GM13976 (cell line): ENCODE measurements around the gene YJEFN3.

ENCODE experiments used
- DNase-seq: peaks from one replicate; pipeline ENCODE4 v3.0.0; 2012; ENCODE audit warnings: low spot score
- in situ Hi-C: fragments of 300-500 bp; cut with MboI; formaldehyde crosslinking; loops from one replicate; pipeline ENCODE4 v1.12.0; 2022; ENCODE audit warnings: low sequenced_read_pairs, mixed read lengths, inconsistent platforms; ENCODE audit not compliant: unreplicated experiment
- TF ChIP-seq, protein P1 (sequence below): IDR thresholded peaks from 2 replicates; pipeline ENCODE4 v1.5.1; 2012; ENCODE audit warnings: borderline replicate concordance, mild to moderate bottlenecking; ENCODE audit not compliant: insufficient read depth; ENCODE audit errors: extremely low read depth, missing control alignments, control extremely low read depth

The YJEFN3 gene

DNA sequence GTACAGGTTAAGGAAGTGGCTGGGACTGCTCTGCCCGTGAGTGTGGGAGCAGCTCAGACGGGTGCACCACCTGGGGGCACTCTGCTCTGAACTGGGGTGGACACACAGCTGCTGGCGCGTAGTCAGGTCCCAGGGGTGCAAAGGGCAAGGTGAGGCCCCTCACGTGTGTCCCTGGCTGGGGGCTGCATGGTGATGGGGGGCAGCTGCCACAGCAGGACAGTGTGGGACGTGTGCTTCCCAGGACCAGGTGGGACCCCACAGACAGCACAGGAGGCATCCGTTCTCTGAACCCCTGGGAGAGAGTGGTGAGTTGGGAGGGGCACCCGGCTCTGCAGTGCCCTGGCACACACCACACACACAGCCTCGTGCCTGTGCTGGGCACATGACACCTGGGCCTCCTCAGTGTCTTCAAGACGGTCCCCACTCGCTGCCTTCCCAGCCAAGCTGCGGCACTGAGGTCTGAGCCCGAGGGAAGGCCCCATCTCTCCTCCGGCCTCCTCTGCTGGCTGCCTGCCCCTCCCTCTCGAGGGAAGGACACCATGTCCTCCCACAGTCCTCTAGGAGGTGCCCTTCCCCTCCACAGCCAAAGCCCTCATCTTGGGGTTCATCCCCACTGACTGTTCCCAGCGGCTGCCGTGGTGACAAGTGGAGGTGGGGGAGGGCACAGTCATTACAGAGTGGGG lies 34.1 kb downstream of the YJEFN3 start:
- in situ Hi-C loops: no loop called here
- no peak for DNase-seq
- TF ChIP-seq, protein P1, sequence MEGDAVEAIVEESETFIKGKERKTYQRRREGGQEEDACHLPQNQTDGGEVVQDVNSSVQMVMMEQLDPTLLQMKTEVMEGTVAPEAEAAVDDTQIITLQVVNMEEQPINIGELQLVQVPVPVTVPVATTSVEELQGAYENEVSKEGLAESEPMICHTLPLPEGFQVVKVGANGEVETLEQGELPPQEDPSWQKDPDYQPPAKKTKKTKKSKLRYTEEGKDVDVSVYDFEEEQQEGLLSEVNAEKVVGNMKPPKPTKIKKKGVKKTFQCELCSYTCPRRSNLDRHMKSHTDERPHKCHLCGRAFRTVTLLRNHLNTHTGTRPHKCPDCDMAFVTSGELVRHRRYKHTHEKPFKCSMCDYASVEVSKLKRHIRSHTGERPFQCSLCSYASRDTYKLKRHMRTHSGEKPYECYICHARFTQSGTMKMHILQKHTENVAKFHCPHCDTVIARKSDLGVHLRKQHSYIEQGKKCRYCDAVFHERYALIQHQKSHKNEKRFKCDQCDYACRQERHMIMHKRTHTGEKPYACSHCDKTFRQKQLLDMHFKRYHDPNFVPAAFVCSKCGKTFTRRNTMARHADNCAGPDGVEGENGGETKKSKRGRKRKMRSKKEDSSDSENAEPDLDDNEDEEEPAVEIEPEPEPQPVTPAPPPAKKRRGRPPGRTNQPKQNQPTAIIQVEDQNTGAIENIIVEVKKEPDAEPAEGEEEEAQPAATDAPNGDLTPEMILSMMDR: peak; percentile 21

GRCh38 chr19:19563348-19563848 lies 34.7 kb downstream of the YJEFN3 start:
- TF ChIP-seq, protein P1: no peak
- no peak for DNase-seq
- in situ Hi-C loops: no loop called here

- DNase-seq: no peak
- TF ChIP-seq, protein P1: no peak
- in situ Hi-C loops: no loop called here
Observed at GRCh38 chr19:19566306-19566705, 37.6 kb downstream of the YJEFN3 start.

GRCh38 chr19:19567391-19567790 lies 38.7 kb downstream of the YJEFN3 start:
- TF ChIP-seq, protein P1: no peak
- in situ Hi-C loops: no loop called here
- DNase-seq: no peak

- DNase-seq: no peak
- in situ Hi-C loops: no loop called here
- TF ChIP-seq, protein P1: no peak
Observed at GRCh38 chr19:19568802-19569756, 40.4 kb downstream of the YJEFN3 start.

DNA sequence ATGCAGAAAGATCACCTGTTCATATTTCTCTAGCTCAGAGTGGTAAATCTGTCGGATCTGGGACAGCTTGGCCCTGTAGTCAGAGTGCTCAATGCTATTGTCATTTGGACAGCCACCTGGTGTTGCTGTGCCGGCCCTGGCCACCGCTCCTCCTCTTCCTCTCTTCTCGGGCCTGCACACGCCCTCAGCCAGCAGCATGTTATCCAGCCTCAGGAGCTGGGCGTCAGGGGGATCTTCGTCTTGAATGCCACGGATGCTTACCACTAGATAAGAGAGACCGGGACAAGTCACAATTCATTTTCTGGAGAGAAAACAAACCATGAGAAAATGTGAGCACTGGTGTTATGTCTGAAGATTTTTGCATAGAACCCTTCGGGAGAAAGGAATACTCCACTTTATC lies 41.9 kb downstream of the YJEFN3 start:
- DNase-seq: no peak
- TF ChIP-seq, protein P1: no peak
- in situ Hi-C loops: no loop called here
